H1 (cell line): Measurements from ENCODE around the gene HOXB13. TPM values are rescaled to one million over a fixed set of nuclear protein-coding genes. Genes with fewer than 3 reads are reported as not detected.

Experiments
- CTCF ChIA-PET: fragments of 300-600 bp; sonication (Branson Sonifier 250); formaldehyde crosslinking; loops from one replicate; lab custom pipeline; 2021; ENCODE audit not compliant: partially characterized antibody; lab: Charles Lee
- POLR2A ChIA-PET: fragments of 300-600 bp; sonication (Branson Sonifier 250); formaldehyde crosslinking; loops from one replicate; lab custom pipeline; 2021; ENCODE audit warnings: inconsistent platforms; ENCODE audit not compliant: partially characterized antibody; lab: Charles Lee
- DNase-seq, 2 experiments: peaks; one replicate each; pipeline versions ENCODE4 v3.0.0 to v3.0.0-alpha.2; 2010 to 2022; ENCODE audit warnings: low spot score in 2 of 2, low read depth in 1 of 2, mixed read lengths in 1 of 2
- FAIRE-seq: peaks from 2 replicates; lab custom pipeline; 2011; peaks lifted over from hg19 to GRCh38; lab: Jason Lieb, UNC
- H2AFZ ChIP-seq: 2 replicates; pipeline ENCODE4 v1.8.1; 2012; ENCODE audit warnings: low read length, inconsistent platforms
- H2AK5ac ChIP-seq: 2 replicates; pipeline ENCODE4 v1.6.1; 2013; ENCODE audit warnings: low read depth, low read length
- H2BK120ac ChIP-seq: replicated peaks from 2 replicates; pipeline ENCODE3; 2013; ENCODE audit warnings: low read depth, low read length, inconsistent platforms
- H2BK12ac ChIP-seq: 2 replicates; pipeline ENCODE4 v1.6.1; 2013; ENCODE audit warnings: low read depth, low read length
- H2BK15ac ChIP-seq: 2 replicates; pipeline ENCODE4 v1.6.1; 2013; ENCODE audit warnings: low read length
- H2BK20ac ChIP-seq: 2 replicates; pipeline ENCODE4 v1.6.1; 2013; ENCODE audit warnings: low read length
- H2BK5ac ChIP-seq: 2 replicates; pipeline ENCODE4 v1.6.1; 2013; ENCODE audit warnings: low read depth, low read length
- H3K14ac ChIP-seq: 2 replicates; pipeline ENCODE4 v1.6.1; 2013; ENCODE audit warnings: inconsistent platforms; ENCODE audit not compliant: insufficient read length
- H3K18ac ChIP-seq: 2 replicates; pipeline ENCODE4 v1.6.1; 2013; ENCODE audit warnings: low read length; ENCODE audit errors: extremely low read depth
- H3K23ac ChIP-seq: 2 replicates; pipeline ENCODE4 v1.6.1; 2013; ENCODE audit warnings: inconsistent platforms; ENCODE audit not compliant: insufficient read length
- H3K23me2 ChIP-seq: 2 replicates; pipeline ENCODE4 v1.6.1; 2013; ENCODE audit warnings: low read depth, low read length
- H3K27ac ChIP-seq: 2 replicates; pipeline ENCODE4 v1.6.1; 2011; ENCODE audit warnings: low read depth, low read length, inconsistent platforms
- H3K27me3 ChIP-seq, 4 experiments: replicated peaks in 1 of 4; 1 replicate in 1 of 4; 2 replicates in 3 of 4; pipeline versions ENCODE4 v1.6.1 to v1.8.1; 2011 to 2013; ENCODE audit warnings: low read length in 3 of 4, mild to moderate bottlenecking in 3 of 4, inconsistent platforms in 2 of 4, mixed read lengths in 2 of 4, moderate library complexity in 1 of 4; ENCODE audit not compliant: control insufficient read depth in 3 of 4, insufficient read depth in 3 of 4; ENCODE audit errors: extremely low read depth in 1 of 4
- H3K36me3 ChIP-seq, 4 experiments: 2 replicates each; pipeline versions ENCODE4 v1.6.1 to v1.8.1; 2011 to 2013; ENCODE audit warnings: mild to moderate bottlenecking in 4 of 4, low read length in 3 of 4, moderate library complexity in 2 of 4, control low read depth in 1 of 4, inconsistent platforms in 1 of 4; ENCODE audit not compliant: insufficient read depth in 4 of 4, control insufficient read depth in 2 of 4
- H3K4ac ChIP-seq: replicated peaks from 2 replicates; pipeline ENCODE3; 2013; ENCODE audit warnings: low read length, low read depth, mixed read lengths, inconsistent platforms; ENCODE audit not compliant: insufficient read length
- H3K4me1 ChIP-seq, 4 experiments: replicated peaks in 1 of 4; 1 replicate in 1 of 4; 2 replicates in 3 of 4; pipeline versions ENCODE4 v1.6.1 to v1.8.1; 2011 to 2013; ENCODE audit warnings: low read length in 3 of 4, inconsistent platforms in 2 of 4, mixed read lengths in 1 of 4; ENCODE audit not compliant: insufficient read depth in 4 of 4, control insufficient read depth in 3 of 4
- H3K4me2 ChIP-seq, 2 experiments: 2 replicates each; pipeline versions ENCODE4 v1.6.1 to v1.8.1; 2011 to 2013; ENCODE audit warnings: low read depth in 2 of 2, low read length in 2 of 2, control low read depth in 1 of 2, inconsistent platforms in 1 of 2, mild to moderate bottlenecking in 1 of 2; ENCODE audit not compliant: insufficient read depth in 1 of 2
- H3K4me3 ChIP-seq, 4 experiments: fragments of 200-600, 300-600 bp in 1 of 4; sonication (generic), shearing (Covaris generic), sonication (Bioruptor Twin) in 1 of 4; 2 replicates each; pipeline versions ENCODE4 v1.5.1 to v1.8.1; 2011 to 2016; ENCODE audit warnings: low read length in 4 of 4, low read depth in 3 of 4, control low read depth in 2 of 4, inconsistent platforms in 2 of 4, mild to moderate bottlenecking in 2 of 4, mixed read lengths in 1 of 4, moderate library complexity in 1 of 4; ENCODE audit not compliant: insufficient read depth in 2 of 4; ENCODE audit errors: extremely low read depth in 1 of 4
- H3K56ac ChIP-seq: replicated peaks from 2 replicates; pipeline ENCODE3; 2013; ENCODE audit warnings: low read depth, mild to moderate bottlenecking, mixed read lengths, low read length, inconsistent platforms; ENCODE audit not compliant: insufficient read length
- H3K79me1 ChIP-seq: 2 replicates; pipeline ENCODE4 v1.6.1; 2013; ENCODE audit warnings: low read depth, low read length, control low read depth
- H3K79me2 ChIP-seq, 2 experiments: 2 replicates each; pipeline versions ENCODE4 v1.6.1 to v1.8.1; 2012 to 2013; ENCODE audit warnings: low read length in 2 of 2, mild to moderate bottlenecking in 2 of 2, inconsistent platforms in 1 of 2; ENCODE audit not compliant: insufficient read depth in 2 of 2, control insufficient read depth in 1 of 2
- H3K9ac ChIP-seq, 4 experiments: replicated peaks in 1 of 4; 1 replicate in 1 of 4; 2 replicates in 3 of 4; pipeline versions ENCODE4 v1.6.1 to v1.8.1; 2011 to 2013; ENCODE audit warnings: low read depth in 3 of 4, low read length in 3 of 4, control low read depth in 2 of 4, mild to moderate bottlenecking in 2 of 4, moderate library complexity in 2 of 4, inconsistent platforms in 1 of 4; ENCODE audit errors: extremely low read depth in 1 of 4
- H3K9me3 ChIP-seq, 2 experiments: 2 replicates each; pipeline versions ENCODE4 v1.6.1 to v1.8.1; 2012 to 2013; ENCODE audit warnings: mild to moderate bottlenecking in 2 of 2, moderate library complexity in 2 of 2, control low read depth in 1 of 2, inconsistent platforms in 1 of 2, low read depth in 1 of 2, low read length in 1 of 2, mixed read lengths in 1 of 2; ENCODE audit not compliant: insufficient read depth in 2 of 2
- H4K20me1 ChIP-seq, 2 experiments: replicated peaks in 1 of 2; 2 replicates each; pipeline versions ENCODE3 to v1.8.1; 2011 to 2013; ENCODE audit warnings: inconsistent platforms in 2 of 2, low read length in 2 of 2, mild to moderate bottlenecking in 1 of 2; ENCODE audit not compliant: insufficient read depth in 2 of 2, control insufficient read depth in 1 of 2
- H4K5ac ChIP-seq: 2 replicates; pipeline ENCODE4 v1.6.1; 2013; ENCODE audit warnings: low read length, low read depth, mixed read lengths, inconsistent platforms; ENCODE audit not compliant: insufficient read length
- H4K8ac ChIP-seq: 2 replicates; pipeline ENCODE4 v1.8.0; 2013; ENCODE audit warnings: mild to moderate bottlenecking, moderate library complexity, low read length, inconsistent platforms; ENCODE audit not compliant: insufficient read depth; ENCODE audit errors: extremely low read depth
- H4K91ac ChIP-seq: replicated peaks from 2 replicates; pipeline ENCODE3; 2013; ENCODE audit warnings: low read length, mixed read lengths, inconsistent platforms; ENCODE audit not compliant: insufficient read length
- CHD2 ChIP-seq: IDR thresholded peaks from 2 replicates; pipeline ENCODE4 v1.6.1; 2012; ENCODE audit warnings: low read length, improper control_type of control experiment
- E2F6 ChIP-seq: IDR thresholded peaks from 2 replicates; pipeline ENCODE4 v1.6.1; 2012; ENCODE audit warnings: inconsistent platforms
- JUND ChIP-seq: IDR thresholded peaks from 2 replicates; pipeline ENCODE4 v1.6.1; 2011; ENCODE audit warnings: mild to moderate bottlenecking, improper control_type of control experiment, low read length
- NANOG ChIP-seq: IDR thresholded peaks from 2 replicates; pipeline ENCODE4 v1.6.1; 2011; ENCODE audit warnings: low read length, low read depth, mild to moderate bottlenecking, inconsistent platforms; ENCODE audit not compliant: insufficient read depth, poor library complexity, severe bottlenecking
- PHF8 ChIP-seq: fragments of 200-600 bp; sonication (generic); conservative IDR thresholded peaks from 2 replicates; pipeline ENCODE4 v1.7.1; 2012; ENCODE audit warnings: low read depth, mild to moderate bottlenecking, inconsistent platforms, low read length, moderate library complexity
- RAD21 ChIP-seq, 2 experiments: IDR thresholded peaks in 1 of 2; conservative IDR thresholded peaks in 1 of 2; 2 replicates each; pipeline ENCODE4 v1.6.1; 2011; ENCODE audit warnings: low read depth in 2 of 2, low read length in 2 of 2, improper control_type of control experiment in 1 of 2, inconsistent platforms in 1 of 2, mild to moderate bottlenecking in 1 of 2, moderate library complexity in 1 of 2
- SP2 ChIP-seq: IDR thresholded peaks from 2 replicates; pipeline ENCODE4 v1.6.1; 2012; ENCODE audit warnings: mild to moderate bottlenecking, low read length, inconsistent platforms
- TCF12 ChIP-seq: IDR thresholded peaks from 2 replicates; pipeline ENCODE4 v1.6.1; 2011; ENCODE audit warnings: low read depth, mild to moderate bottlenecking, low read length
- WGBS, 2 experiments: shearing (Covaris generic) in 1 of 2; methylation state at CpG; one replicate each; pipeline versions ENCODE4 v1.1.6 to v1.1.7; 2013 to 2015; ENCODE audit warnings: low lambda C conversion rate in 2 of 2, mixed read lengths in 2 of 2, inconsistent platforms in 1 of 2, low coverage in 1 of 2, missing lambda C conversion rate in 1 of 2; ENCODE audit not compliant: insufficient replicate concordance in 2 of 2, insufficient coverage in 1 of 2, insufficient read length in 1 of 2; ENCODE audit errors: extremely low coverage in 1 of 2, missing lambda C conversion rate in 1 of 2; 5-methylcytosine and 5-hydroxymethylcytosine counted together
- polyA plus RNA-seq, 7 experiments: library from polyadenylated mRNA; depleted of rRNA in 3 of 7; stranded (reverse) in 5 of 7; unstranded in 2 of 7; fragments of >200 nt in 5 of 7; fragments of 200-250 nt in 2 of 7; gene quantifications; 1 replicate in 5 of 7; 2 replicates in 1 of 7; 4 replicates in 1 of 7; pipeline versions ENCODE4 v1.2.1 to v1.2.3, GENCODE V29; 2011 to 2013; ENCODE audit warnings: missing spikeins in 2 of 7, mixed read lengths in 2 of 7
- total RNA-seq: library from RNA; stranded (reverse); fragmentation: NEBNext Ultra II Directional; extraction: Animal tissue kit (Norgen Biotek cat#: 25700); gene quantifications from 2 replicates; pipeline ENCODE4 v1.2.1, GENCODE V29; 2021

Gene HOXB13
- total and polyA plus RNA-seq, 2 of the 8 experiments (the other 6 are each of a cell fraction or from before 2014, with no cell fraction given), result not detected

GRCh38 chr17:48679385-48680096, 49.0 kb downstream of the HOXB13 start:
- no peak overlapping the region for H4K91ac ChIP-seq
- H4K20me1 ChIP-seq, result peaks cover 0 to 2% of the 10 kb centered on the region in 2 experiments
- no peak overlapping the region for H2BK12ac ChIP-seq
- H2AFZ ChIP-seq, result no peak overlapping the region
- no peak overlapping the region for H3K4me2 ChIP-seq
- peaks cover 0 to 9% (median 2%) of the 10 kb centered on the region in 4 experiments; a peak in 4 of 7 replicates for H3K4me1 ChIP-seq
- H3K27ac ChIP-seq, result no peak overlapping the region
- no peaks in the 10 kb centered on the region for H3K79me1 ChIP-seq
- POLR2A ChIA-PET, result interaction anchor here (0.7 to 1.1 kb wide), 2 partner anchors 82 to 135 kb away, joined by 3 read pairs; no protein-coding TSS in a partner anchor
- H3K23ac ChIP-seq, result no peak overlapping the region
- FAIRE-seq (no peak), DNase-seq (no peak)
- H2AK5ac ChIP-seq, result no peak overlapping the region
- no peaks in the 10 kb centered on the region for H3K79me2 ChIP-seq
- H4K8ac ChIP-seq, result no peak overlapping the region
- H3K14ac ChIP-seq, result no peak overlapping the region
- WGBS, 2 experiments, result 85% methylated on average over 5 of the region's 5 CpGs; no CpG with 5 or more reads in 1 of the 2 experiments
- H2BK20ac ChIP-seq, result no peak overlapping the region
- peaks cover 3% of the 10 kb centered on the region; the same call in 1 of the 2 replicates for H3K23me2 ChIP-seq
- no peak overlapping the region for H3K4ac ChIP-seq
- CTCF ChIA-PET, result interaction anchor here (0.7 to 12.9 kb wide), 47 partner anchors 8 to 213 kb away, joined by 3 to 159 read pairs (median 8); partner anchors contain the start of genes ATP5MC1, HOXB13, PRAC1 and PRAC2
- H3K36me3 ChIP-seq, result no peaks in the 10 kb centered on the region
- H2BK5ac ChIP-seq, result no peak overlapping the region
- H2BK120ac ChIP-seq, result no peak overlapping the region
- H4K5ac ChIP-seq, result no peak overlapping the region
- no peak overlapping the region for H3K9ac ChIP-seq
- no peak overlapping the region for H3K56ac ChIP-seq
- no peak overlapping the region for H3K4me3 ChIP-seq
- peaks cover 5 to 22% (median 19%) of the 10 kb centered on the region in 4 experiments for H3K27me3 ChIP-seq
- no peak overlapping the region for H3K18ac ChIP-seq
- H3K9me3 ChIP-seq, result no peaks in the 10 kb centered on the region
- H2BK15ac ChIP-seq, result no peak overlapping the region
- TF ChIP-seq JUND, result no peak
- TF ChIP-seq SP2, result no peak
- TF ChIP-seq PHF8, result no peak
- TF ChIP-seq CHD2, result no peak
- TF ChIP-seq NANOG, result no peak
- TF ChIP-seq TCF12, result no peak
- no peak for TF ChIP-seq E2F6
- no peak for TF ChIP-seq RAD21 (IDR thresholded peaks at IDR 0.05 in 1 of 2, conservative IDR thresholded peaks at IDR 0.05 in 1 of 2; ENCODE audit: low read depth in 2 of 2, low read length in 2 of 2)
